PFSK-1 (cell line): ENCODE data around the gene IL17B.

Experiments
- POLR2AphosphoS5 ChIP-seq: IDR thresholded peaks from 2 replicates; pipeline ENCODE4 v1.6.1; 2012; ENCODE audit warnings: low read depth, mild to moderate bottlenecking, control low read depth, low read length, moderate library complexity
- SIN3A ChIP-seq: IDR thresholded peaks from 2 replicates; pipeline ENCODE4 v1.6.1; 2012; ENCODE audit warnings: mild to moderate bottlenecking, low read length, moderate library complexity, borderline replicate concordance; ENCODE audit not compliant: insufficient read depth
- TAF1 ChIP-seq: IDR thresholded peaks from 2 replicates; pipeline ENCODE4 v1.6.1; 2012; ENCODE audit warnings: low read length, control low read depth, borderline replicate concordance; ENCODE audit not compliant: insufficient read depth

DNA sequence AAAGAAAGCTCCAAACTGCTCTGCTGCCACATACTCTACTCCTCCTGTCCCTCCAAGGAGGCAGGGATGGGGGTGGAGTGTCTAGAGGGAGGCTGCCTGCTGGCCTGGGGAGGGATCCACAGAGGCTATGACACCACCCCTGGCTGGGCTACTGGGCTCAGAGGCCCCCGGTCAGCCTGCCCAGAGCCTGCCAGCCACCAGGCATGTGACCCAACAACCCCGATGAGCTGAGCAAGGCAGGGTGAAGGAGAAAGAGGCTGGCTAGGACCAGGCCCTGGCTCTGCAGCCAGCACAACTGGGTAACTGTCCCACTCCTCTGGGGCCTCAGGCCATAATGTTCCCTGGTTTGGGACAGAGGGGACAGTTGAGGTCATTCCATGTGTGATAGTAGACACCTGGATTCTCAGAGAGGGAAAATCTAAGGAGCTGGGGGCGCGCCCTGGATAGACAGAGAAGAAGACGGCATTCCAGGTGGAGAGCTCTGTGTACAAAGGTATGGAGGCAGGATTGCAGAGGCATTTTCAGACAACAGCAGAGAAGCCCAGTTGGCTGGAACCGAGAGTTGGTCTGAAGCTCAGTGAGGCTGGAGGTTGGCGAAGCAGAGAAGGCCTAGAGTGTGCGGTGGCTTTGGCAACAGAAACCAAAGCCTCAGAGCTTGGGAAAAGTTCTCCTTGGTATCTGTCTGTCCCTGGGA lies 33.8 kb upstream of the IL17B start:
- TF ChIP-seq TAF1 (no peak), POLR2AphosphoS5 (no peak), SIN3A (no peak)
